ENCODE measurements around the gene EPHX1.

DNA sequence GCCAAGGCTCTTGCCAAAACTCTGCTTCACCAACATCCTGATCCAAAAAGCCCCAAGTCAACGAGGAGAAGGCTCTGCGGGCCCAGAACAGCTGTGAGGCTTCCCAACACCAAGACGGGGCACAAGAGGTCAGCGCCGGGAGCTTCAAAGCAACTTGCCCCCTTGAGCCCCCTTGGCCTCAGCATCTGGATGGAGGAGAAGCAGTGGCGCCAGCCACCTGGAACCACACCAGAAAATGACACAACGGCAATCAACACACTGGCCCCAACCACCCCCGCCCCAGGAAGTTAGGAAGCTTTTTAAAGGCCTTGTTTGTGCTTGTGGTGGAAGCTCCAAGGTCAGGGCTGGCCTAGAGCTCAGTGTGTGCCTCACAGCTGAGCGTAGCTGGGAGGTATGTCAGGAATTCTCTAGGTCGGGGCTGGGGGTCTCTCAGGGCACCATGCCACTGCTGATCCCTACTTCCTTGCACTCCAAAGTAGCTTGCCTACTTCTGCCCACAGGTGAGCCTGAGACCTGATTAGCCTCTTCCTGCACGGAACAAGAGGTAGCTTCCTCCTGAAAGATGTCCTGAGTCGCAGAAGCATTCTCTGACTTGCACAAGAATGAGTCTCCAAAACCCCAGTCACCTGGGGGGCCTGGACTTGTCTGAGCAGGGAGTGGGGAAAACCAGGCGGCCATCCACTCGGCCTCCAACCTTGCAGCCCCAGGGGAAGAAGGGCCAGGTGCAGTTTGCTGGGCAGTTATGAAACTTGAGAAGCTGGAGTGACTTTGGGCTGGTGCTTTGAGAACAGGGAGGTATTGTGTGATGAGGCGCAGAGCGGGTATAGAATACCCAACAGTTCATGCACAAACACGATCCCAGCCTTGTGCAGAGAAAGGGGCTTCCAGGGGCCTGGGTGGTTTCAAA is 42.0 kb upstream of the EPHX1 start:
- TF ChIP-seq CTCF (IDR thresholded peaks at IDR 0.05) (no peak), ZFX (IDR thresholded peaks at IDR 0.05; ENCODE audit: borderline replicate concordance) (no peak)
